Measurements from ENCODE around the gene SYNGR3.

Gene SYNGR3

DNA sequence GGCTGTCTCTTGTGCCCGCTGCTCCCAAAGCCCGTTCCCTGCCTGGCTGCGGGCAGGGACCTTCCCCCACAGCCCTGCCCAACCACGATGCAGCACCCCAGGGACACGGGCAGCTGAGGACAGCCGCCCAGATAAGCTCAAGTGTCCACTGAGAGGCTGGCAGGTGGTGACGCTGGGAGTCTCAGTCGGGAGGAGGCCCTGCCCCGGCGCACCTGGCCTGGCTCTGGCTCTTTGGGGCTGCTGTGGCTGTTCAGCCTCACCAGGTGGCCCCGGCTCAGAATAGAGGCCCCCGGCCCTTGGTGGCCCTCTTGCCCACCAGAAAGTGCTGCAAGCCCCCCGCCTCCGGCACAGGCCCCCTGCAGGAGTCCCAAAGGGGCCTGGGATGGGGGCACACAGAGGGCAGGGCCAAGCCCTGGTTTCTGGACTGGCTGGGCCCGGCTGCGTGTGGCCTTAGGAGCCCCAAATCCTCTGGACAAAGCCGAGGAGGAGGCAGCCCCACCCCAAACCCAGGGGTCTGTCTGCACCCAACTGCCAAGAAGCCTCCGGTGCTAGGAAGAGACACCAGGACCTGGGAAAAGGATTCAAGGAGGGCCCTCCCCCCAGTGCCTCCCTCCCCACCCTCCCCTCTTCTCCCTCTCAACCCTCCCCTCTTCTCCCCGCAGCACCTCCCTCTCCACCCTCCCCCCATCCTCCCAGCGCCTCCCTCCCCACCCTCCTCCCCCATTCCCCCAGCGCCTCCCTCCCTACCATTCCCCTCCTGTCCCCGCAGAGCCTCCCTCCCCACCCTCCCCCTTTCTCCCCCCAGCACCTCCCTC lies 52.6 kb downstream of the SYNGR3 start:
- DNase-seq (ENCODE audit: low spot score): no peak

DNA sequence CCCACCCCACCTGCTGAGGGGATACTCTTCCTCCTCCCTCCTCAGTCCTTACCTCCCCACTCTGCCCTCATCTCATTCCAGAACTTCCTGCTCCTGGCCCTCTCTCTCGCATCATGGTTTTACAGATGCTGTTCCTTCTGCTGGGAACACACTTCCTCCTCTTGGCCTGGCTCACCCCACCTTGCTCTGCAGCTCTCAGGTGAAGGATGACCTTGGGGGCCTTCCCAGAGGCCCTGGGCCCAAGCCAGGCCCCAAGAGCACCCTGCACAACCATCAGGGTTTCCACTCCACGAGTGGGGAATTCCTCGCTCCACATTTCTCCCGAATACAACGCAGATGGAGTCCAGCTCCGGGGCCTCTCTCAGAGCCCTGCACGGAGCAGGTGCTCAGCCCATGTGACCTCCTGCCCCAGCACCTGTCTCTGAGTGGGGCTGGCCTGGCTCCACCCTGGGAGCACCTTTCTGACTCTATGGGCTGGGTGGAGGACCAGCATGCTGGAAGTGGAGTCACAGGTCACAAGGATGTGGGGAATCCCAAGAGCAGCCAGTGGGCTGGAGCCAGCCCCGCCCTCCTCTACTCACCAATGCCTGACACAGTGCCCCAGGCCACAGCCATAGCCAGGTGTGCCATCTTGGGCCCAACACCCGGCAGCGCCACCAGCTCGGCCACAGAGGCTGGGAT lies 53.4 kb downstream of the SYNGR3 start:
- DNase-seq (ENCODE audit: low spot score): no peak

Data from NAMALWA (cell line).